Liver (tissue), 3 donors: ENCODE measurements around the gene CS.

Source experiments
- ATF3 ChIP-seq: IDR thresholded peaks from 2 replicates; pipeline ENCODE4 v1.6.1; 2016; ENCODE audit warnings: antibody characterized with exemption
- EGR1 ChIP-seq, 2 donors: IDR thresholded peaks; 2 replicates each; pipeline ENCODE4 v1.6.1; 2016 to 2018; ENCODE audit warnings: antibody characterized with exemption in 2 of 2, low read depth in 2 of 2
- FOXA2 ChIP-seq: IDR thresholded peaks from 2 replicates; pipeline ENCODE4 v1.6.1; 2016; ENCODE audit warnings: antibody characterized with exemption
- GABPA ChIP-seq, 2 donors: IDR thresholded peaks in 1 of 2; conservative IDR thresholded peaks in 1 of 2; 2 replicates each; pipeline ENCODE4 v1.6.1; 2016; ENCODE audit warnings: antibody characterized with exemption in 2 of 2, mild to moderate bottlenecking in 1 of 2, moderate library complexity in 1 of 2
- HNF4G ChIP-seq: IDR thresholded peaks from 2 replicates; pipeline ENCODE4 v1.6.1; 2016; ENCODE audit warnings: antibody characterized with exemption
- JUND ChIP-seq, 2 donors: IDR thresholded peaks; 2 replicates each; pipeline ENCODE4 v1.6.1; 2016; ENCODE audit warnings: antibody characterized with exemption in 2 of 2
- REST ChIP-seq: IDR thresholded peaks from 2 replicates; pipeline ENCODE4 v1.6.1; 2016; ENCODE audit warnings: antibody characterized with exemption, mild to moderate bottlenecking
- YY1 ChIP-seq: IDR thresholded peaks from 2 replicates; pipeline ENCODE4 v1.6.1; 2016; ENCODE audit warnings: antibody characterized with exemption, mild to moderate bottlenecking
- TF ChIP-seq, protein P1 (sequence below): fragments of 150-350 bp; IDR thresholded peaks from 2 replicates; pipeline ENCODE4 v1.5.1; 2017; ENCODE audit warnings: improper control_type of control experiment, low read depth, low read length; ENCODE audit not compliant: missing input control
- TF ChIP-seq, protein P2 (sequence below): IDR thresholded peaks from 2 replicates; pipeline ENCODE4 v1.6.1; 2016; ENCODE audit warnings: antibody characterized with exemption
- donor health status: healthy.
- donor health status: healthy.

GRCh38 chr12:56223571-56224101 lies 76.5 kb downstream of the CS start:
- TF ChIP-seq, protein P1, sequence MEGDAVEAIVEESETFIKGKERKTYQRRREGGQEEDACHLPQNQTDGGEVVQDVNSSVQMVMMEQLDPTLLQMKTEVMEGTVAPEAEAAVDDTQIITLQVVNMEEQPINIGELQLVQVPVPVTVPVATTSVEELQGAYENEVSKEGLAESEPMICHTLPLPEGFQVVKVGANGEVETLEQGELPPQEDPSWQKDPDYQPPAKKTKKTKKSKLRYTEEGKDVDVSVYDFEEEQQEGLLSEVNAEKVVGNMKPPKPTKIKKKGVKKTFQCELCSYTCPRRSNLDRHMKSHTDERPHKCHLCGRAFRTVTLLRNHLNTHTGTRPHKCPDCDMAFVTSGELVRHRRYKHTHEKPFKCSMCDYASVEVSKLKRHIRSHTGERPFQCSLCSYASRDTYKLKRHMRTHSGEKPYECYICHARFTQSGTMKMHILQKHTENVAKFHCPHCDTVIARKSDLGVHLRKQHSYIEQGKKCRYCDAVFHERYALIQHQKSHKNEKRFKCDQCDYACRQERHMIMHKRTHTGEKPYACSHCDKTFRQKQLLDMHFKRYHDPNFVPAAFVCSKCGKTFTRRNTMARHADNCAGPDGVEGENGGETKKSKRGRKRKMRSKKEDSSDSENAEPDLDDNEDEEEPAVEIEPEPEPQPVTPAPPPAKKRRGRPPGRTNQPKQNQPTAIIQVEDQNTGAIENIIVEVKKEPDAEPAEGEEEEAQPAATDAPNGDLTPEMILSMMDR, result no peak
- no peak for TF ChIP-seq REST
- no peak for TF ChIP-seq GABPA (IDR thresholded peaks at IDR 0.05 in 1 of 2, conservative IDR thresholded peaks at IDR 0.05 in 1 of 2)
- TF ChIP-seq FOXA2, result no peak
- no peak for TF ChIP-seq YY1
- no peak for TF ChIP-seq EGR1 (IDR thresholded peaks at IDR 0.05; ENCODE audit: low read depth in 2 of 2)
- TF ChIP-seq ATF3, result no peak
- no peak for TF ChIP-seq JUND (IDR thresholded peaks at IDR 0.05)
- TF ChIP-seq, protein P2, sequence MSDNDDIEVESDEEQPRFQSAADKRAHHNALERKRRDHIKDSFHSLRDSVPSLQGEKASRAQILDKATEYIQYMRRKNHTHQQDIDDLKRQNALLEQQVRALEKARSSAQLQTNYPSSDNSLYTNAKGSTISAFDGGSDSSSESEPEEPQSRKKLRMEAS, result no peak
- TF ChIP-seq HNF4G, result no peak
